Measurements from ENCODE around the gene SDHAF2. TPM values are rescaled to one million over a fixed set of nuclear protein-coding genes. Genes with fewer than 3 reads are reported as not detected.

Gene SDHAF2
- total and polyA plus RNA-seq, 7 experiments from 2014 or later: 36.1 to 116 (median 54.6) TPM

DNA sequence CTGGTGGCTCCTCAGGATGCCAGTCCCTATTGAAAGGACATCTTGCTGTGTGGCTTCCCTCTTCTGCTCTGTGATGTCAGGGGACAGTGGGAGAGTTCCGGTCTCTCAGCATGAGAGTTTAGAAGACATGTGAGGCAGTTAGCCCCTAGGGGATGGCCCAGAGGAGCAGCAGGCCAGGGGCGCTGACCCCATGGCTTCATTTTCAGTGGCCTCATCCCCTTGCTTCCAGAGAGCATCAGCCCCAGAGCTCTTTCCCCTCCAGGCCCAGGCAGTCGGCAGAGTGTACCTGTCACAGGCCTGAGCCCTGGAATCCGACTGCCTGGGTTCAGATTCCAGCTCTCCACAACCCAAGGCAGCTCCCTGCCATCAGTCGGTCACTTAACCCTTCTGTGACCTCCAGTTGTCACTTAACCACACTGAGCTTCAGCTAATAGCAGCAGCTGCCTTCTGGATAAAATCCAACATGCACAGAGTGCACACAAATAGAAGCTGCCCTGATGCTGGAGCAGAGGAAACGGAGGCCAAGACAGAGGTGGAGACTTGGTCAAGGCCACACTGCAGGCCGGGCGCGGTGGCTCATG lies 64.5 kb downstream of the SDHAF2 start:
- Mint-ChIP-seq H3K36me3 (peaks cover 0 to 4% (median 0%) of the 10 kb centered on the region in 5 donors), H3K4me3 (no peak overlapping the region), H3K4me1 (no peaks in the 10 kb centered on the region), H3K9me3 (no peaks in the 10 kb centered on the region), H3K27ac (no peak overlapping the region), H3K27me3 (peaks cover 0 to 6% (median 0%) of the 10 kb centered on the region in 5 donors)
- intact Hi-C loops (cut with micrococcal nuclease): no loop called here
- Histone ChIP-seq H3K9me3 (ENCODE audit: control insufficient read depth in 2 of 3, low read length in 3 of 3) (no peaks in the 10 kb centered on the region), H3K27me3 (ENCODE audit: control insufficient read depth in 2 of 2, insufficient read depth in 2 of 2, low read length in 2 of 2) (no peaks in the 10 kb centered on the region), H3K36me3 (ENCODE audit: control insufficient read depth in 2 of 3, insufficient read depth in 3 of 3, low read length in 3 of 3) (no peaks in the 10 kb centered on the region), H3K27ac (ENCODE audit: low read depth, low read length) (no peak overlapping the region), H3K4me3 (ENCODE audit: low read length) (no peak overlapping the region), H3K4me1 (ENCODE audit: control insufficient read depth in 2 of 2, insufficient read depth in 2 of 2, low read length in 2 of 2) (no peaks in the 10 kb centered on the region)
- no peak for ATAC-seq
- DNase-seq: no peak
- POLR2A ChIA-PET: no interaction called here
- CTCF ChIA-PET: interaction anchor here (0.6 kb wide), 1 partner anchor 48 kb away, joined by 3 read pairs; no protein-coding TSS in a partner anchor

DNA sequence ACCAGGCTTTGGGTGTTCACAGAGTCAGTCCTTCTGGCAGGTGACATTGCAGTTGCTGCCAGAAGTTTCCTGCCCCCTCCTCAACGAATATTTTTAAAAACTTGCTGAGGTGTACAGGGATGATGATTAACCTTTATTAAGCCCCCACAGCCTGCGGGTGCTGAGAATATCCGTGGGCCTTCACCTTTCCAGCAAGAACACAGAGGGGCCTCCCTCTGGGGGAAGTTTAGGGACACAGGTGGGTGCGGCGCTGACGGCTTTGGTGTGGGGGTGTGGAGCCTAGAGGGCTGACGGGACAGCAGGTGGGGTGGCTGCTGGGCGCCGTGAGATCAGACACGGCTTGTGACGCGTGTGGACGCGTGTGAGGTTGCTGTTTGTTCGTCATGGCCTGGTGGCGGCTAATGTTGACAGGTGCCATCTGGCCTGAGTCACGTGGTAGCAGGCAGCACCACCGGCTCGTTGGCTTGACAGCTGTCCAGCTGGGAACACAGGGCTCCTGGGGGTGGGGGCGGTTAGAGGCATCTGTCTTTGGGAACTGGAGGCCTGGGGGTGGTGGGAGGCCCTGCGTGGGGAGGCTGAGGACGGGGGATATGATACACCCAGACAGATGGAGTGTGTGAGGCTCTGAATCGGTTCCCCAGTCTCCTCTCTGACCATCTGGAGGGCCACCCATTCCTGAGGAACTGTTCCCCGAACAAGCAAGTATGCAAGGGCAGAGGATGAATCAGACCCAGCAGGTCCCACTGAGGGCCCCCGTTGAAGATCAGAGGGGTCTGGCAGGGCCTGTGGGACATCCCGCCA lies 66.1 kb downstream of the SDHAF2 start:
- H3K9me3 Mint-ChIP-seq: no peaks in the 10 kb centered on the region
- ATAC-seq (no peak), DNase-seq (no peak)
- H3K27ac ChIP-seq (ENCODE audit: low read depth, low read length): no peak overlapping the region
- H3K27me3 Mint-ChIP-seq: peaks cover 0 to 4% (median 0%) of the 10 kb centered on the region in 5 donors
- H3K27me3 ChIP-seq (ENCODE audit: control insufficient read depth in 2 of 2, insufficient read depth in 2 of 2, low read length in 2 of 2): no peaks in the 10 kb centered on the region
- no peak overlapping the region for H3K27ac Mint-ChIP-seq
- H3K4me3 Mint-ChIP-seq: no peak overlapping the region
- intact Hi-C loops (cut with micrococcal nuclease): no loop called here
- no peak overlapping the region for H3K4me3 ChIP-seq (ENCODE audit: low read length)
- H3K9me3 ChIP-seq (ENCODE audit: control insufficient read depth in 2 of 3, low read length in 3 of 3): no peaks in the 10 kb centered on the region
- no peaks in the 10 kb centered on the region for H3K4me1 ChIP-seq (ENCODE audit: control insufficient read depth in 2 of 2, insufficient read depth in 2 of 2, low read length in 2 of 2)
- H3K36me3 Mint-ChIP-seq: peaks cover 0 to 4% (median 0%) of the 10 kb centered on the region in 5 donors
- H3K4me1 Mint-ChIP-seq: no peaks in the 10 kb centered on the region
- POLR2A ChIA-PET: no interaction called here
- CTCF ChIA-PET: interaction anchor here (0.6 kb wide), 1 partner anchor 13 kb away, joined by 4 read pairs; no protein-coding TSS in a partner anchor
- H3K36me3 ChIP-seq (ENCODE audit: control insufficient read depth in 2 of 3, insufficient read depth in 3 of 3, low read length in 3 of 3): no peaks in the 10 kb centered on the region

Other genes with a start within 250 kb of the SDHAF2 start
- under 1 TPM in 1 of 5 experiments, not detected in 4; 0.83 TPM for gene PGA3, start 226.6 kb upstream of the SDHAF2 start, total RNA-seq
- not detected for gene PGA3, start 226.6 kb upstream of the SDHAF2 start, polyA plus RNA-seq
- 1 to 10 TPM in 1 of 5 experiments, not detected in 4; 1.9 TPM for gene PGA4, start 207.8 kb upstream of the SDHAF2 start, total RNA-seq
- not detected for gene PGA4, start 207.8 kb upstream of the SDHAF2 start, polyA plus RNA-seq
- gene PGA5, start 188.9 kb upstream of the SDHAF2 start, total RNA-seq: not detected
- not detected for gene PGA5, start 188.9 kb upstream of the SDHAF2 start, polyA plus RNA-seq
- 1 to 10 TPM in 1 of 5 experiments, under 1 TPM in 4; 0.16 to 3.8 (median 0.49) TPM for gene VWCE, start 134.8 kb upstream of the SDHAF2 start, total RNA-seq
- gene VWCE, start 134.8 kb upstream of the SDHAF2 start, polyA plus RNA-seq: not detected
- 100 to 1,000 TPM; 153 to 213 (median 160) TPM for gene DDB1, start 97.0 kb upstream of the SDHAF2 start, total RNA-seq
- gene DDB1, start 97.0 kb upstream of the SDHAF2 start, polyA plus RNA-seq: 100 to 1,000 TPM; 113 to 125 TPM
- gene TKFC, start 96.9 kb upstream of the SDHAF2 start, total RNA-seq: 10 to 100 TPM; 36.9 to 59.9 (median 43.3) TPM
- gene TKFC, start 96.9 kb upstream of the SDHAF2 start, polyA plus RNA-seq: 10 to 100 TPM; 24.6 to 30.0 TPM
- gene CYB561A3, start 68.2 kb upstream of the SDHAF2 start, total RNA-seq: 10 to 100 TPM; 37.9 to 47.6 (median 44.2) TPM
- 10 to 100 TPM; 62.7 to 73.8 TPM for gene CYB561A3, start 68.2 kb upstream of the SDHAF2 start, polyA plus RNA-seq
- gene TMEM138, start 67.8 kb upstream of the SDHAF2 start, total RNA-seq: 10 to 100 TPM; 54.6 to 65.1 (median 59.9) TPM
- gene TMEM138, start 67.8 kb upstream of the SDHAF2 start, polyA plus RNA-seq: 10 to 100 TPM; 42.9 to 49.3 TPM
- gene TMEM216, start 37.5 kb upstream of the SDHAF2 start, total RNA-seq: 10 to 100 TPM in 2 of 5 experiments, 1 to 10 TPM in 3; 4.7 to 17.2 (median 9.2) TPM
- 10 to 100 TPM; 34.7 to 35.8 TPM for gene TMEM216, start 37.5 kb upstream of the SDHAF2 start, polyA plus RNA-seq
- gene CPSF7, start 149 bp upstream of the SDHAF2 start, total RNA-seq: 100 to 1,000 TPM in 4 of 5 experiments, 10 to 100 TPM in 1; 96.0 to 174 (median 113) TPM
- 10 to 100 TPM; 27.5 to 35.3 TPM for gene CPSF7, start 149 bp upstream of the SDHAF2 start, polyA plus RNA-seq
- not detected for gene LRRC10B, start 78.6 kb downstream of the SDHAF2 start, total RNA-seq
- gene LRRC10B, start 78.6 kb downstream of the SDHAF2 start, polyA plus RNA-seq: not detected
- under 1 TPM in 2 of 5 experiments, not detected in 3; 0.08 to 0.44 TPM for gene SYT7, start 151.0 kb downstream of the SDHAF2 start, total RNA-seq
- not detected for gene SYT7, start 151.0 kb downstream of the SDHAF2 start, polyA plus RNA-seq